ENCODE results near the gene KRTAP10-3. TPM values are rescaled to one million over a fixed set of nuclear protein-coding genes. Genes with fewer than 3 reads are reported as not detected.

The KRTAP10-3 gene
- total RNA-seq, 1 experiment from 2014 or later, result not detected

DNA sequence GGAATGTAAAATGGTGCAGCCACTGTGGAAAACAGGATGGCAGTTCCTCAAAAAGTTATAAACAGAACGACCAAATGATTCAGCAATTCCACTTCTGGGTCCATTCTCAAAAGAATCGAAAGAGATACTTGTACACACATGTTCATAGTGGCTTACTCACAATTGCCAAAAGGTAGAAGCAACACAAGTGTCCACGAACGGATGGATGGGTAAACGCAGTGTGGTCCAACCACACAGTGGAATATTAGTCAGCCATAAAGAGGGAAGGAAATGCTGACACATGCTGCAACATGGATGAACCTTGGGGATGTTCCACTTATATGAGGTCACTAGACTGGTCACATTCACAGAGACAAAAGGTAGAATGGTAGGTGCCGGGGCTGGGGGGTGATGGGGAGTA is 23.9 kb downstream of the KRTAP10-3 start (continued):
- TF ChIP-seq, protein P1, sequence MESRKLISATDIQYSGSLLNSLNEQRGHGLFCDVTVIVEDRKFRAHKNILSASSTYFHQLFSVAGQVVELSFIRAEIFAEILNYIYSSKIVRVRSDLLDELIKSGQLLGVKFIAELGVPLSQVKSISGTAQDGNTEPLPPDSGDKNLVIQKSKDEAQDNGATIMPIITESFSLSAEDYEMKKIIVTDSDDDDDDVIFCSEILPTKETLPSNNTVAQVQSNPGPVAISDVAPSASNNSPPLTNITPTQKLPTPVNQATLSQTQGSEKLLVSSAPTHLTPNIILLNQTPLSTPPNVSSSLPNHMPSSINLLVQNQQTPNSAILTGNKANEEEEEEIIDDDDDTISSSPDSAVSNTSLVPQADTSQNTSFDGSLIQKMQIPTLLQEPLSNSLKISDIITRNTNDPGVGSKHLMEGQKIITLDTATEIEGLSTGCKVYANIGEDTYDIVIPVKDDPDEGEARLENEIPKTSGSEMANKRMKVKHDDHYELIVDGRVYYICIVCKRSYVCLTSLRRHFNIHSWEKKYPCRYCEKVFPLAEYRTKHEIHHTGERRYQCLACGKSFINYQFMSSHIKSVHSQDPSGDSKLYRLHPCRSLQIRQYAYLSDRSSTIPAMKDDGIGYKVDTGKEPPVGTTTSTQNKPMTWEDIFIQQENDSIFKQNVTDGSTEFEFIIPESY (IDR thresholded peaks at IDR 0.05; ENCODE audit: extremely low read depth, insufficient replicate concordance, low read length), result no peak
- TF ChIP-seq SP1 (IDR thresholded peaks at IDR 0.05; ENCODE audit: low read depth), result no peak

DNA sequence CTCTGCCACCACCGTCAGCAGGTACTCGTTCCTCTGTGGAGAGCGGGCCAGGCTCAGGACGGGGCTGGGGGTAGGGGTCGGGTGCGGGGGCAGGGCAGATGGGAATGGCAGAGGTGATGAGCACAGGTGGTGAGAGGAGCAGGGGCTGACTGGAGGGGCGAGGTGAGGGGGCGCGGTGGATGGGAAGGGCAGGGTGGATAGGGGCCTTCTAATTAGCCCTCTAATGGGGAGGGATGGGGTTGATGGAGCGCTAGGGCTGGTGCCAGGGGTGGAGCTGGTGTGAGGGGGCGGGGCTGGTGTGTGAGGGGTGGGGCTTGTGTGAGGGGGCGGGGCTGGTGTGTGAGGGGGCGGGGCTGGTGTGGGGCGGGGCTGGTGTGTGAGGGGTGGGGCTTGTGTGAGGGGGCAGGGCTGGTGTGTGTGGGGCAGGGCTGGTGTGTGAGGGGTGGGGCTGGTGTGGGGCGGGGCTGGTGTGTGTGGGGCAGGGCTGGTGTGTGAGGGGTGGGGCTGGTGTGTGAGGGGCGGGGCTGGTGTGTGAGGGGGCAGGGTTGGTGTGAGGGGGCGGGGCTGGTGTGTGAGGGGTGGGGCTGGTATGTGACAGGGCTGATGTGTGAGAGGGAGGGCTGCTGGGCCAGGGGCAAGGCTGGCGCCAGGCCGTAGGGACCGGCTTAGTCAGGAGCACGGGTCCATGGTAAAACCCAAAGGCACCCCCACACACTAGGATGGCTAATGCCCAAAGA is 24.5 kb downstream of the KRTAP10-3 start:
- Histone ChIP-seq H3K27me3 (ENCODE audit: insufficient read depth, low read length) (no peaks in the 10 kb centered on the region), H3K9me2 (ENCODE audit: insufficient read depth) (no peaks in the 10 kb centered on the region), H3K9me3 (ENCODE audit: control insufficient read depth in 1 of 2, insufficient read depth in 1 of 2, low read depth in 1 of 2, low read length in 2 of 2) (no peaks in the 10 kb centered on the region), H3K9ac (ENCODE audit: low read length) (no peak overlapping the region), H3K79me2 (ENCODE audit: insufficient read depth, low read length) (no peaks in the 10 kb centered on the region), H4K20me1 (ENCODE audit: insufficient read depth) (no peaks in the 10 kb centered on the region), H3K4me3 (replicated peaks in 1 of 2; ENCODE audit: low read depth in 1 of 2, low read length in 2 of 2) (no peak overlapping the region), H3K4me1 (ENCODE audit: control insufficient read depth in 1 of 2, insufficient read depth in 2 of 2, low read length in 2 of 2) (no peaks in the 10 kb centered on the region), H3K27ac (ENCODE audit: low read depth, low read length) (no peak overlapping the region), H3K36me3 (ENCODE audit: control insufficient read depth in 1 of 2, insufficient read depth in 2 of 2, low read length in 2 of 2) (no peaks in the 10 kb centered on the region), H2AFZ (ENCODE audit: low read depth, low read length, poor library complexity, severe bottlenecking) (no peak overlapping the region), H3K4me2 (ENCODE audit: low read length) (no peak overlapping the region)
- peak; percentile 56 for ATAC-seq
- RAD21 ChIA-PET (ENCODE audit: low non-redundant PET in 1 of 2, low total read pairs in 2 of 2, uncharacterized antibody in 2 of 2, unreplicated experiment in 2 of 2), result no interaction called here
- POLR2A ChIA-PET, result no interaction called here
- peak; percentile 4 for DNase-seq (ENCODE audit: low read depth, low spot score)
- no TSS peak for BruUV-seq (replicated peaks)
- intact Hi-C loops (cut with micrococcal nuclease), result no loop called here
- CTCF ChIA-PET, result no interaction called here
- TF ChIP-seq, protein P2, sequence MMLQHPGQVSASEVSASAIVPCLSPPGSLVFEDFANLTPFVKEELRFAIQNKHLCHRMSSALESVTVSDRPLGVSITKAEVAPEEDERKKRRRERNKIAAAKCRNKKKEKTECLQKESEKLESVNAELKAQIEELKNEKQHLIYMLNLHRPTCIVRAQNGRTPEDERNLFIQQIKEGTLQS (IDR thresholded peaks at IDR 0.05), result no peak
- no peak for TF ChIP-seq JUND (IDR thresholded peaks at IDR 0.05)
- TF ChIP-seq SIN3A (IDR thresholded peaks at IDR 0.05; ENCODE audit: low read depth), result no peak
- no peak for TF ChIP-seq TCF7L2 (IDR thresholded peaks at IDR 0.05; ENCODE audit: borderline replicate concordance, extremely low read depth, insufficient read depth, insufficient read length)
- no peak for TF ChIP-seq RAD21 (IDR thresholded peaks at IDR 0.05; ENCODE audit: low read depth)
- TF ChIP-seq, protein P3, sequence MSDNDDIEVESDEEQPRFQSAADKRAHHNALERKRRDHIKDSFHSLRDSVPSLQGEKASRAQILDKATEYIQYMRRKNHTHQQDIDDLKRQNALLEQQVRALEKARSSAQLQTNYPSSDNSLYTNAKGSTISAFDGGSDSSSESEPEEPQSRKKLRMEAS (IDR thresholded peaks at IDR 0.05), result no peak
- TF ChIP-seq ZNF274 (IDR thresholded peaks at IDR 0.05; ENCODE audit: low read depth, low read length), result no peak
- no peak for TF ChIP-seq EGR1 (IDR thresholded peaks at IDR 0.05; ENCODE audit: low read depth)
- no peak for TF ChIP-seq SRF (IDR thresholded peaks at IDR 0.05; ENCODE audit: low read depth)
- TF ChIP-seq ZFX (IDR thresholded peaks at IDR 0.05), result no peak
- no peak for TF ChIP-seq CBX3 (IDR thresholded peaks at IDR 0.05; ENCODE audit: low read depth)
- TF ChIP-seq CEBPB (IDR thresholded peaks at IDR 0.05; ENCODE audit: low read depth), result no peak
- no peak for TF ChIP-seq SP1 (IDR thresholded peaks at IDR 0.05; ENCODE audit: low read depth)
- no peak for TF ChIP-seq ELF1 (IDR thresholded peaks at IDR 0.05; ENCODE audit: borderline replicate concordance, low read depth)
- TF ChIP-seq, protein P1 (IDR thresholded peaks at IDR 0.05; ENCODE audit: extremely low read depth, insufficient replicate concordance, low read length), result no peak
- TF ChIP-seq, protein P4, sequence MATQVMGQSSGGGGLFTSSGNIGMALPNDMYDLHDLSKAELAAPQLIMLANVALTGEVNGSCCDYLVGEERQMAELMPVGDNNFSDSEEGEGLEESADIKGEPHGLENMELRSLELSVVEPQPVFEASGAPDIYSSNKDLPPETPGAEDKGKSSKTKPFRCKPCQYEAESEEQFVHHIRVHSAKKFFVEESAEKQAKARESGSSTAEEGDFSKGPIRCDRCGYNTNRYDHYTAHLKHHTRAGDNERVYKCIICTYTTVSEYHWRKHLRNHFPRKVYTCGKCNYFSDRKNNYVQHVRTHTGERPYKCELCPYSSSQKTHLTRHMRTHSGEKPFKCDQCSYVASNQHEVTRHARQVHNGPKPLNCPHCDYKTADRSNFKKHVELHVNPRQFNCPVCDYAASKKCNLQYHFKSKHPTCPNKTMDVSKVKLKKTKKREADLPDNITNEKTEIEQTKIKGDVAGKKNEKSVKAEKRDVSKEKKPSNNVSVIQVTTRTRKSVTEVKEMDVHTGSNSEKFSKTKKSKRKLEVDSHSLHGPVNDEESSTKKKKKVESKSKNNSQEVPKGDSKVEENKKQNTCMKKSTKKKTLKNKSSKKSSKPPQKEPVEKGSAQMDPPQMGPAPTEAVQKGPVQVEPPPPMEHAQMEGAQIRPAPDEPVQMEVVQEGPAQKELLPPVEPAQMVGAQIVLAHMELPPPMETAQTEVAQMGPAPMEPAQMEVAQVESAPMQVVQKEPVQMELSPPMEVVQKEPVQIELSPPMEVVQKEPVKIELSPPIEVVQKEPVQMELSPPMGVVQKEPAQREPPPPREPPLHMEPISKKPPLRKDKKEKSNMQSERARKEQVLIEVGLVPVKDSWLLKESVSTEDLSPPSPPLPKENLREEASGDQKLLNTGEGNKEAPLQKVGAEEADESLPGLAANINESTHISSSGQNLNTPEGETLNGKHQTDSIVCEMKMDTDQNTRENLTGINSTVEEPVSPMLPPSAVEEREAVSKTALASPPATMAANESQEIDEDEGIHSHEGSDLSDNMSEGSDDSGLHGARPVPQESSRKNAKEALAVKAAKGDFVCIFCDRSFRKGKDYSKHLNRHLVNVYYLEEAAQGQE (IDR thresholded peaks at IDR 0.05; ENCODE audit: low read depth), result no peak
- TF ChIP-seq POLR2A (IDR thresholded peaks at IDR 0.05; ENCODE audit: borderline replicate concordance, extremely low read depth, insufficient read depth, insufficient read length), result no peak
- TF ChIP-seq FOSL1 (IDR thresholded peaks at IDR 0.05; ENCODE audit: low read depth), result no peak
